Kidney (tissue), 14 donors: ENCODE results near the gene HEATR3. TPM values are rescaled to one million over a fixed set of nuclear protein-coding genes. Genes with fewer than 3 reads are reported as not detected.

Source experiments
- DNase-seq, 5 donors: peaks; one replicate each; pipeline ENCODE4 v3.0.0-alpha.2; 2013 to 2020
- FAIRE-seq: peaks from 2 replicates; lab custom pipeline; 2012; peaks lifted over from hg19 to GRCh38; lab: Jason Lieb, UNC
- H3K27ac ChIP-seq, 2 donors: one replicate each; pipeline ENCODE4 v1.7.0; 2013; ENCODE audit warnings: low read depth in 2 of 2, low read length in 2 of 2, inconsistent platforms in 1 of 2
- H3K27me3 ChIP-seq: one replicate; pipeline ENCODE4 v1.7.1; 2013; ENCODE audit warnings: low read length, inconsistent platforms; ENCODE audit not compliant: control insufficient read depth, insufficient read depth
- H3K36me3 ChIP-seq, 3 donors: one replicate each; pipeline versions ENCODE4 v1.7.0 to v1.7.1; 2013; ENCODE audit warnings: low read length in 3 of 3, control low read depth in 1 of 3, inconsistent platforms in 1 of 3; ENCODE audit not compliant: insufficient read depth in 3 of 3, control insufficient read depth in 2 of 3
- H3K4me1 ChIP-seq, 3 donors: one replicate each; pipeline versions ENCODE4 v1.7.0 to v1.7.1; 2013; ENCODE audit warnings: low read length in 3 of 3, inconsistent platforms in 1 of 3, low read depth in 1 of 3; ENCODE audit not compliant: control insufficient read depth in 2 of 3, insufficient read depth in 2 of 3
- H3K4me3 ChIP-seq, 3 donors: one replicate each; pipeline versions ENCODE4 v1.7.0 to v1.8.1; 2013; ENCODE audit warnings: low read length in 3 of 3, control low read depth in 1 of 3, inconsistent platforms in 1 of 3
- H3K9ac ChIP-seq, 3 donors: one replicate each; pipeline versions ENCODE4 v1.7.0 to v1.7.1; 2013; ENCODE audit warnings: low read length in 3 of 3, control low read depth in 1 of 3, inconsistent platforms in 1 of 3
- H3K9me3 ChIP-seq, 3 donors: one replicate each; pipeline versions ENCODE4 v1.7.0 to v1.7.1; 2013; ENCODE audit warnings: low read length in 3 of 3, control low read depth in 1 of 3, inconsistent platforms in 1 of 3; ENCODE audit not compliant: control insufficient read depth in 2 of 3, insufficient read depth in 1 of 3
- CTCF ChIP-seq: IDR thresholded peaks from 3 replicates; pipeline ENCODE4 v1.5.1; 2012; ENCODE audit warnings: mild to moderate bottlenecking, moderate library complexity, borderline replicate concordance; ENCODE audit not compliant: insufficient read depth; ENCODE audit errors: extremely low read depth
- intact Hi-C: fragments of 100-400 bp; cut with DNase I; formaldehyde crosslinking; loops from one replicate; pipeline ENCODE4 v1.11.1; 2022
- polyA plus RNA-seq: library from polyadenylated mRNA; stranded (reverse); fragments of 350-450 nt; fragmentation: Illumina TruSeq; extraction: RNeasy Lipid Tissue Mini Kit (QIAGEN cat#74804); gene quantifications from one replicate; pipeline ENCODE4 v1.2.3, GENCODE V29; 2014; ENCODE audit warnings: low read depth, low replicate concordance; ENCODE audit not compliant: insufficient read depth
- total RNA-seq: library from RNA; stranded (reverse); fragmentation: NEBNext Ultra II Directional; extraction: Animal tissue kit (Norgen Biotek cat#: 25700); gene quantifications from one replicate; pipeline ENCODE4 v1.2.1, GENCODE V29; 2021
- donor health status: control.
- donor health status: control.
- donor health status: control.
- donor health status: control.
- donor health status: control.
- donor health status: DM: yes; HTN: yes; CAD: no.
- donor health status: Normal renal cell carcinoma (clear cell type).

The HEATR3 gene
- total and polyA plus RNA-seq, 2 donors from 2014 or later = 8.9 to 19.5 TPM

GRCh38 chr16:50058091-50058771 lies 7.5 kb upstream of the HEATR3 start:
- TF ChIP-seq CTCF = no peak
- intact Hi-C loops = no loop called here
- Histone ChIP-seq H3K27ac (no peak overlapping the region), H3K27me3 (no peaks in the 10 kb centered on the region), H3K9me3 (peaks cover 0 to 3% (median 0%) of the 10 kb centered on the region in 3 donors), H3K36me3 (no peaks in the 10 kb centered on the region), H3K4me3 (no peak overlapping the region), H3K9ac (no peak overlapping the region), H3K4me1 (no peaks in the 10 kb centered on the region)
- DNase-seq = no peak
- FAIRE-seq = no peak

- DNase-seq = no peak
- Histone ChIP-seq H3K27me3 (no peaks in the 10 kb centered on the region), H3K4me1 (no peaks in the 10 kb centered on the region), H3K9me3 (peaks cover 0 to 3% (median 0%) of the 10 kb centered on the region in 3 donors), H3K36me3 (no peaks in the 10 kb centered on the region), H3K27ac (no peak overlapping the region), H3K9ac (no peak overlapping the region), H3K4me3 (no peak overlapping the region)
- FAIRE-seq = no peak
- no peak for TF ChIP-seq CTCF
- intact Hi-C loops = no loop called here
Measured at GRCh38 chr16:50059111-50059510, 6.7 kb upstream of the HEATR3 start.

- no peaks in the 10 kb centered on the region for H3K36me3 ChIP-seq
- no peak overlapping the region for H3K4me3 ChIP-seq
- no peak overlapping the region for H3K9ac ChIP-seq
- H3K27me3 ChIP-seq = no peaks in the 10 kb centered on the region
- H3K9me3 ChIP-seq = peaks cover 0 to 3% (median 0%) of the 10 kb centered on the region in 3 donors
- intact Hi-C loops = no loop called here
- FAIRE-seq = no peak
- no peak for DNase-seq
- H3K27ac ChIP-seq = no peak overlapping the region
- H3K4me1 ChIP-seq = no peaks in the 10 kb centered on the region
- no peak for TF ChIP-seq CTCF
Measured at GRCh38 chr16:50059669-50060068, 6.1 kb upstream of the HEATR3 start.

DNA sequence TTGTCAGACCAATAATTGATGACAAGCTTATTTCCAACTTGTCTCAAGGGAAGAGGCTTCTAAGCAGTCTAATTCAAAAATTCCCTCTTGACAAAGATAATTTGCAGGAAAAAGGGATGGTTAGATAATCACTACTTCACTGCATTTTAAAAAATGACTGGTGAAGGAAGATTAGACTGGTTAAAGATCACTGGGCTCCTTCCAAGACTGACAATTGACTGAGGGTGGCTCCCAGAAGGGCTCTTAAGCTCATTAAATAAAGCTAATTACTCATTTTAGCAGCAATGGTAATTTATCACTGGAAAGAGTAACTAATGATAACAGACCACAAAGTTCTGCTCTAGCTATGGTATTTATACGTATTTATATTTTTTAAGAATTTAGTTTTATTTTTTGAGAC lies 4.4 kb upstream of the HEATR3 start:
- H3K4me3 ChIP-seq = no peak overlapping the region
- H3K27me3 ChIP-seq = no peaks in the 10 kb centered on the region
- H3K36me3 ChIP-seq = no peaks in the 10 kb centered on the region
- H3K27ac ChIP-seq = no peak overlapping the region
- peaks cover 0 to 3% (median 0%) of the 10 kb centered on the region in 3 donors for H3K4me1 ChIP-seq
- intact Hi-C loops = no loop called here
- no peak overlapping the region for H3K9ac ChIP-seq
- H3K9me3 ChIP-seq = no peaks in the 10 kb centered on the region
- DNase-seq = no peak
- TF ChIP-seq CTCF = no peak
- no peak for FAIRE-seq
